Fibroblast of mammary gland (primary cell): ENCODE results near the gene NRXN3.

Source experiments
- DNase-seq: peaks from one replicate; pipeline ENCODE4 v3.0.0-alpha.2; 2010; ENCODE audit warnings: low read depth
- H3K4me3 ChIP-seq: 2 replicates; pipeline ENCODE4 v1.5.1; 2011; ENCODE audit warnings: low read depth, mild to moderate bottlenecking, low read length, moderate library complexity; ENCODE audit not compliant: control insufficient read depth
- TF ChIP-seq, protein P1 (sequence below): conservative IDR thresholded peaks from 2 replicates; pipeline ENCODE4 v1.5.1; 2011; ENCODE audit warnings: low read depth, low read length, inconsistent platforms; ENCODE audit not compliant: control insufficient read depth, insufficient read depth

The NRXN3 gene

DNA sequence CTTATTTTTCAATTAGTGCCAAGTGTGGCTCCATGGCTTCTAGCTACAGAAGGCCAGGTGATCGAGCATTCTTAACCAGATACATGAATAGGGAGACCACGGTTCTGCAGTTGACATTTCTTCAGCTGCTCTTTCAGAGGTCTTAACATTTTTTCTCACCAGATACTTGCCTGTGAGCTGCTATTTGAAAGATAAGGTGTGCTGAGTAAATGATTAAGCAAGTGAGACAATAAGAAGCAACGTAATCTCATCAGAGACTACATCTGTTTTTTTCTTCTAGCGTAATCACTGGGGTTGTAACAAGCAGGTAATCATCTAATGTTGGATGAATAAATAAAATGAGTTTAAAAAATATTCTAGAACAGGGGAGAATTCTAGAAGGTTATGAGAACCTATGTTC, 1128.2 kb downstream of the NRXN3 start:
- DNase-seq = no peak
- H3K4me3 ChIP-seq = no peak overlapping the region
- TF ChIP-seq, protein P1, sequence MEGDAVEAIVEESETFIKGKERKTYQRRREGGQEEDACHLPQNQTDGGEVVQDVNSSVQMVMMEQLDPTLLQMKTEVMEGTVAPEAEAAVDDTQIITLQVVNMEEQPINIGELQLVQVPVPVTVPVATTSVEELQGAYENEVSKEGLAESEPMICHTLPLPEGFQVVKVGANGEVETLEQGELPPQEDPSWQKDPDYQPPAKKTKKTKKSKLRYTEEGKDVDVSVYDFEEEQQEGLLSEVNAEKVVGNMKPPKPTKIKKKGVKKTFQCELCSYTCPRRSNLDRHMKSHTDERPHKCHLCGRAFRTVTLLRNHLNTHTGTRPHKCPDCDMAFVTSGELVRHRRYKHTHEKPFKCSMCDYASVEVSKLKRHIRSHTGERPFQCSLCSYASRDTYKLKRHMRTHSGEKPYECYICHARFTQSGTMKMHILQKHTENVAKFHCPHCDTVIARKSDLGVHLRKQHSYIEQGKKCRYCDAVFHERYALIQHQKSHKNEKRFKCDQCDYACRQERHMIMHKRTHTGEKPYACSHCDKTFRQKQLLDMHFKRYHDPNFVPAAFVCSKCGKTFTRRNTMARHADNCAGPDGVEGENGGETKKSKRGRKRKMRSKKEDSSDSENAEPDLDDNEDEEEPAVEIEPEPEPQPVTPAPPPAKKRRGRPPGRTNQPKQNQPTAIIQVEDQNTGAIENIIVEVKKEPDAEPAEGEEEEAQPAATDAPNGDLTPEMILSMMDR = no peak

DNA sequence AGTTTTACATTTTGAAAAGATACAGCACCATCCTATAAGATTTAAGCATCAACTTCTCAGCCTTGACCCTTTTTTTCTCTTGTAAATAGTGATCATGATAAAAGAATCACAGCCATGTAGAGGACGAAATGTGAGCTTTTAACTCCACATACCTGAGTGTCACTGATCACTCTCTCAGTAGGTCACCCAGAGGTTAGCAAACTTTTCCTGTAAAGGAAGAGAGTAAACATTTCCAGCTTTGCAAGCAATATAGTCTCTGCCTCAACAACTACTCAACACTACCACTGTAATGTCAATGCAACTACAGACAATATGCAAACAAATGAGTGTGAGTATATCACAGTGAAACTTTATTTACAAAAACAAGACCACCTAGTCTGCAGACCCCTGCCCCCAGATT, 1129.0 kb downstream of the NRXN3 start:
- DNase-seq = no peak
- no peak overlapping the region for H3K4me3 ChIP-seq
- TF ChIP-seq, protein P1 = no peak

DNA sequence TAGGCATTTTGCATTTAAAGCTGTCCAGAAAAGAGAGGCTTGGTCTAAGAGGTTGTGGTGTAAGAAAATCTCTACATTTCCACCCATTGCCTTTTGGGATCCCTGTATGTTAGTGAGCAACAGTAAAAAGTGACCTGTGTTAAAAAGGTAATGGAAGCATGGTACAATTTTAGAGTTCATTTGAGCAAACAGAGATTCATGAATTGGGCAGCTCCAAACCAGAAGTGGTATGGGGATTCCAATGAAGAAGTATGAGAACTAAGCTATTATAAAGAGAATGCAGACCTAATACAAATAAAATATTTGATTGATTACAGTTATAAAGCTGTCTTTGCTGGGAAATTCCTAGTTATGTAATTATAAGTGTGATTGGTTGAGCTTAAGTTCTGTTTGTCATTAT, 1134.1 kb downstream of the NRXN3 start:
- H3K4me3 ChIP-seq = no peak overlapping the region
- TF ChIP-seq, protein P1 = no peak
- no peak for DNase-seq

DNA sequence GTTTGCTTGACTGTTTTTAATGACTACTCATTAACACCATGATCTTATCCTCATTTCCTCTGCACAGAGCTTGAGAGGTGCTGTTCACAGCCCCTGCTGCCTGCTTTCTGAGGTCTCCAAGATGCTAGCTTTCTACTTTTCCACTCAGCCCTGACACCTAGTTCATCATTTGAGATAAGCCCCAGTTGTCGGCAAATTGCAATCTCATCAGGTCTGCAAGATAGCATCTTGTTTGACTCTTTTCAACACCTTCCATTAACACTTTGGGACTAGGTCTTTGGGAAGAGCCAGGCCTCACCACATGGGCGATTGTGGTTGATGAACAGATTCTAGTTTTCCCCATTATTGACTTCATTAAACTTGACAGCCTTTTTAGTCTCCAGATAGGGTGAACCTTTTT, 1136.4 kb downstream of the NRXN3 start:
- DNase-seq = no peak
- TF ChIP-seq, protein P1 = no peak

DNA sequence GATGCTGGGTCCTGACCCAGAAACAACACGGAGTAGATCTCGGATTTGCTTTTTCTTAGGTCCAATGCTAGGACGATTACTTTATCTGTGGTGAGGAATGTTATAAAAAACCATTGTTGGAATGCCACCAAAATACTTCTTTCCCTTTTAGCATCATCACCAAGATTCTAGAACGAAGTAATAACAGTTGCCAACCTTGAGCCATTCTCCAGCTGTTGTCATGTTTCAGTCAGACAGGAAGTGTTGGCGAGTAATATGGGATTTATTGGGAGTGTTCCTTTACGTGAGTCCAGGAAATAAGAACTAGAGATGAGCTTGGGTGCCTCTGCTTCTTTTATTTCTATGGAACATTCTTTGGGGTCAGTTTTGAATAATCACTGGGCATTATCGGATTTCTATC, 1148.2 kb downstream of the NRXN3 start:
- TF ChIP-seq, protein P1 = no peak
- no peak overlapping the region for H3K4me3 ChIP-seq
- peak; percentile 21 for DNase-seq

More for the DNA sequence above, 1136.4 kb downstream of the NRXN3 start:
- H3K4me3 ChIP-seq = no peak overlapping the region

DNA sequence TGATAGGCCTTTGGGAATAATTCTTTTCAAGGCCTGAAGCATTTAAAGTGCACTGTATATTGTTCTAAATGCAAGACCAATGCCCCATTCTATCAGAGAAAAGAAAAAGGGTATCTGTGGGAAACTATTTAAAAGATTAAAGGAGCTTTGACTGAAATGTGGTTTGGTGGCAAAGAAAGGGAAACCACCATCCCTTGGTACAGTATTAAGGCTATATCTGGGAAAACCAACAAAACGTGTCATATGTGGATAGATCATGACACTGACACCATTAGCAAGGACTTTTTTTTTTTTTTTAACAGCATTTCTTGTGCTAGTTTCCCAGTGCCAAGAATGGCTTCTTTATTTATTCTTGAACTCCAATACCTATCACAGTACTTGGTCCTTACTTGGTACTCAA, 1150.4 kb downstream of the NRXN3 start:
- H3K4me3 ChIP-seq = no peak overlapping the region
- DNase-seq = no peak
- TF ChIP-seq, protein P1 = no peak

DNA sequence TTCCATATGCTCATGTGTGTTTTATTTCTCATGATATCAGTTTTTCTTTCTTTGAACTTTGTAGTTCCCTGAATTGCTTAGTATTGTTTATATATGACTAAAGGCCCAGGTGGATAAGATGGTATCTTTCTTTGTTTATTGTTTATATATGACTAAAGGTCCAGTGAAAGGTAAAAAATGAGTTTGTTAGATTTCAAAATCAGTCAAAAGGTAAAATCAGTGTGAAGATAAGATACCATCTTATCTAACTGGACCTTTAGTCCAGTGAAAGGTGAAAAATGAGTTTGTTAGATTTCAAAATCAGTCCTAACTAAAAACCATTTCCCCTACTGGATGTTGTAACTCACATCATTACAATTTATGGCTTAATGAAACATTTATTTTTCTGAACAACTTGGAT, 1150.9 kb downstream of the NRXN3 start:
- DNase-seq = no peak
- no peak overlapping the region for H3K4me3 ChIP-seq
- TF ChIP-seq, protein P1 = no peak
